HL-60 (cell line): ENCODE measurements around the gene OR6C76.
"Not testable (repeated sequence)": the region's sequence is repeated elsewhere in the genome, so short reads cannot be mapped to it uniquely, and the experiment has no call there.

ENCODE experiments used
- GABPA ChIP-seq: IDR thresholded peaks from 2 replicates; pipeline ENCODE4 v1.6.1; 2012; ENCODE audit warnings: low read depth
- POLR2AphosphoS5 ChIP-seq: IDR thresholded peaks from 2 replicates; pipeline ENCODE4 v1.6.1; 2012; ENCODE audit warnings: low read depth
- SPI1 ChIP-seq: IDR thresholded peaks from 2 replicates; pipeline ENCODE4 v1.6.1; 2012; ENCODE audit warnings: low read depth, mild to moderate bottlenecking, borderline replicate concordance
- TF ChIP-seq, protein P1 (sequence below): IDR thresholded peaks from one replicate; pipeline ENCODE4 v1.5.1; 2011; ENCODE audit warnings: low read length, control low read depth, inconsistent platforms; ENCODE audit not compliant: insufficient read depth
- TF ChIP-seq, protein P2 (sequence below): IDR thresholded peaks from 2 replicates; pipeline ENCODE4 v1.6.1; 2012; ENCODE audit warnings: low read depth; ENCODE audit not compliant: insufficient replicate concordance

DNA sequence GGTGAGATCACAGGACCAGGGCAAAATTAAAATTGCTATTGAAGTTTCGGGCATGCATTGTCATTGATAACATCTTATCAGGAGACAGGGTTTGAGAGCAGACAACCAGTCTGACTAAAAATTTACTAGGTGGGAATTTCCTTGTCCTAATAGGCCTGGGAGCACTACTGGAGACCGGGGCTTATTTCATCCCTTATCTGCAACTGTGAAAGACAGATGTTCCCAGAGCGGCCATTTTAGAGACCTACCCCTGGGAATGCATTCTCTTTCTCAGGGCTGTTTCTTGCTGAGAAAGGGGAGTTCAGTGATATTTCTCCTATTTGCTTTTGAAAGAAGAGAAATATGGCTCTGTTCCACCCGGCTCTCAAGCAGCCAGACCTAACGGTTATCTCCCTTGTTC lies 15.2 kb downstream of the OR6C76 start:
- TF ChIP-seq, protein P1, sequence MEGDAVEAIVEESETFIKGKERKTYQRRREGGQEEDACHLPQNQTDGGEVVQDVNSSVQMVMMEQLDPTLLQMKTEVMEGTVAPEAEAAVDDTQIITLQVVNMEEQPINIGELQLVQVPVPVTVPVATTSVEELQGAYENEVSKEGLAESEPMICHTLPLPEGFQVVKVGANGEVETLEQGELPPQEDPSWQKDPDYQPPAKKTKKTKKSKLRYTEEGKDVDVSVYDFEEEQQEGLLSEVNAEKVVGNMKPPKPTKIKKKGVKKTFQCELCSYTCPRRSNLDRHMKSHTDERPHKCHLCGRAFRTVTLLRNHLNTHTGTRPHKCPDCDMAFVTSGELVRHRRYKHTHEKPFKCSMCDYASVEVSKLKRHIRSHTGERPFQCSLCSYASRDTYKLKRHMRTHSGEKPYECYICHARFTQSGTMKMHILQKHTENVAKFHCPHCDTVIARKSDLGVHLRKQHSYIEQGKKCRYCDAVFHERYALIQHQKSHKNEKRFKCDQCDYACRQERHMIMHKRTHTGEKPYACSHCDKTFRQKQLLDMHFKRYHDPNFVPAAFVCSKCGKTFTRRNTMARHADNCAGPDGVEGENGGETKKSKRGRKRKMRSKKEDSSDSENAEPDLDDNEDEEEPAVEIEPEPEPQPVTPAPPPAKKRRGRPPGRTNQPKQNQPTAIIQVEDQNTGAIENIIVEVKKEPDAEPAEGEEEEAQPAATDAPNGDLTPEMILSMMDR = not testable (repeated sequence)
- TF ChIP-seq POLR2AphosphoS5, SPI1, GABPA: not testable (repeated sequence)
- TF ChIP-seq, protein P2, sequence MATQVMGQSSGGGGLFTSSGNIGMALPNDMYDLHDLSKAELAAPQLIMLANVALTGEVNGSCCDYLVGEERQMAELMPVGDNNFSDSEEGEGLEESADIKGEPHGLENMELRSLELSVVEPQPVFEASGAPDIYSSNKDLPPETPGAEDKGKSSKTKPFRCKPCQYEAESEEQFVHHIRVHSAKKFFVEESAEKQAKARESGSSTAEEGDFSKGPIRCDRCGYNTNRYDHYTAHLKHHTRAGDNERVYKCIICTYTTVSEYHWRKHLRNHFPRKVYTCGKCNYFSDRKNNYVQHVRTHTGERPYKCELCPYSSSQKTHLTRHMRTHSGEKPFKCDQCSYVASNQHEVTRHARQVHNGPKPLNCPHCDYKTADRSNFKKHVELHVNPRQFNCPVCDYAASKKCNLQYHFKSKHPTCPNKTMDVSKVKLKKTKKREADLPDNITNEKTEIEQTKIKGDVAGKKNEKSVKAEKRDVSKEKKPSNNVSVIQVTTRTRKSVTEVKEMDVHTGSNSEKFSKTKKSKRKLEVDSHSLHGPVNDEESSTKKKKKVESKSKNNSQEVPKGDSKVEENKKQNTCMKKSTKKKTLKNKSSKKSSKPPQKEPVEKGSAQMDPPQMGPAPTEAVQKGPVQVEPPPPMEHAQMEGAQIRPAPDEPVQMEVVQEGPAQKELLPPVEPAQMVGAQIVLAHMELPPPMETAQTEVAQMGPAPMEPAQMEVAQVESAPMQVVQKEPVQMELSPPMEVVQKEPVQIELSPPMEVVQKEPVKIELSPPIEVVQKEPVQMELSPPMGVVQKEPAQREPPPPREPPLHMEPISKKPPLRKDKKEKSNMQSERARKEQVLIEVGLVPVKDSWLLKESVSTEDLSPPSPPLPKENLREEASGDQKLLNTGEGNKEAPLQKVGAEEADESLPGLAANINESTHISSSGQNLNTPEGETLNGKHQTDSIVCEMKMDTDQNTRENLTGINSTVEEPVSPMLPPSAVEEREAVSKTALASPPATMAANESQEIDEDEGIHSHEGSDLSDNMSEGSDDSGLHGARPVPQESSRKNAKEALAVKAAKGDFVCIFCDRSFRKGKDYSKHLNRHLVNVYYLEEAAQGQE = not testable (repeated sequence)
